M059J (cell line): Measurements from ENCODE around the gene UNC45A. TPM values are rescaled to one million over a fixed set of nuclear protein-coding genes. Genes with fewer than 3 reads are reported as not detected.

Experiments
- DNase-seq: peaks from one replicate; pipeline ENCODE4 v3.0.0-alpha.2; 2012; ENCODE audit warnings: low read depth
- total RNA-seq: library from RNA; depleted of rRNA; stranded (reverse); fragments of >200 nt; shearing (Covaris generic); gene quantifications from 2 replicates; pipeline ENCODE4 v1.2.3, GENCODE V29; 2014

Gene UNC45A
- total RNA-seq, 1 experiment from 2014 or later, result 54.9 TPM

DNA sequence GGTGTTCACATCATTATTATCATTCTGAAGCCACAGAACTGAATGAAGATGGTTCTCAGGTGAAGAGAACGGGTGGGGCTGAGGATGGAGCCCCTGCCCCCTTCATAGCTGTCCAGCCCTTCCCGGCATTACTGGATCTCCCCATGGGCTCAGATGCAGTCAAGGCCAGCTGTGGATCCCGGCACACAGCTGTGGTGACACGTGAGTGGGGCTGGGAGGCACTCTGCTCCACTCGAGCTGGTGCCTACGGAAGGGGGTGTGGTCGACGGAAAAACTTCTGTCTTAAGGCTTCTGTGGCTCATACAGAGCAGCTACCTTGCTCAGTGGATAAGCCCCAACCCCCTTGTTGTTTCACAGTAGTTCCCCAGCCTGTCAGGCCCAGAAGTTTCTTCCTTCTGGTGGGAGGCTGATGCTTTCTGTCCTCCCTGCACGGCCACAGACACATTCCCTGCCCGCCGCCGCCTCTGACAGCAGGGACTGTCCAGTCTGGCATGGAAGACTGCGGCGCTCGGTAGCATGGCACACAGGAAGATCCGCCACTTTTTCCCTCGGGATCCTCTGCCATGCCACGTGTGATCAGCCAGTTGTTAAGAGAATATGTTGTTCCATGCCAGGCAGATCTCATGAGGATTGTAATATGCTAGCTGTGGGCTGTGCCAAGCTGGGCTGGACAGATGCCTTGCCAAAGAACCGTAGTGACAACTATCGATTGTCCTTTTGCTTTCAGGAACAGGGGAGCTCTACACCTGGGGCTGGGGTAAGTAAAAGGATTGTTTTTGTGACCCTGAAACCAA lies 25.4 kb downstream of the UNC45A start:
- no peak for DNase-seq

DNA sequence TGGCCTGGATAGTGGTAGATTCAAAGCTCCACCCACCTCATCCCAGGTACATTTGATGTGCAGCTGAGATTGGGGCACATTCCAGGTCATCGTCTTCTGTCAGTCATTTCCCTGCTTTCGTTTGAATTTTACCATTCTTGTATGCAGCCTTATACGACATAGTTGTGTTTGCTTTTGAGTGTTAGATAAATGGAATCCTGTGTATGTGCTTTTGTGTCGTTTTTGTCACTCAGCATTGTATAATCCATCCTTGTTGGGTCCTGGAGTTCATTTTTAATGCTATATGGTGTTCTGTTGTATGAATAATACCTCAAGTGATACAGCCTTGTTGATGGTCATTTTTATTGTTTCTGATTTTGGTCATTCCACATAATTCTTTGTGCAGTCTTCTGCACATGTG lies 26.9 kb downstream of the UNC45A start:
- DNase-seq, result no peak

DNA sequence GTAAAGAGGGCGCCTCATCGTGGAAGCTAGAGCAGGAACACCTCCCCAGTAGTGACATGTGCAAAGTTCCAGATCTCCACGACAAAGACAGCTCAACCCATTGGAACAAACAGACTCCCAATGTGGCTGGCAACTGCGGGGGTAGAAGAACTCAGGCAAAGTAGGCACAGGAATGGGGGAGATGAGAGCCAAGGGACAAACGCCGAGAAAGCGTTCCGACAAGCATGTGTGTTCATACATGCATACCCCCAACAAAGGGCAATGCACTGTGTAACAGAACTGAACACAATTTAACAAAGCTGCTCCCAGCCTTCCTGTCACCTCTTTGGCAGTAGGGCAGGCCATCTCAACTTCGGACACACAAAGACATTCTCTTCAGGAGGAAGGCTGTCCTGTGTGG lies 31.2 kb downstream of the UNC45A start:
- DNase-seq, result no peak

DNA sequence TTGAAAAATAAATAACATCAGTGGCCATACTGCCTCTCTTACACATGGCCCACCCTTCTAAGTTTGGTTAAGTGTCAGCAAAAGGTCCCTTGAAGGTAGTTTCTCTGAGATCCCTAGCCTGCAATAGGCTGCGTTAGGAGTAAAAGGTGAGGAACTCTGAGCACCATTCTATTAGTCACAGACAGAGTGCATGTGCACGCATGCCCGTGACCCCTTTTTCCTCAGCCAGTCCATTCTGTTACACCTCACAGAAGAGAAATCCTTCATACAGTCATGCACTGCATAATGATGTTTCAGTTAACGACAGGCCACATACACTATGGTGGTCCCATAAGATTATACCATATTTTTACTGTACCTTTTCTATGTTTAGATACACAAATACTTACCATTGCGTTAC lies 32.1 kb downstream of the UNC45A start:
- no peak for DNase-seq

DNA sequence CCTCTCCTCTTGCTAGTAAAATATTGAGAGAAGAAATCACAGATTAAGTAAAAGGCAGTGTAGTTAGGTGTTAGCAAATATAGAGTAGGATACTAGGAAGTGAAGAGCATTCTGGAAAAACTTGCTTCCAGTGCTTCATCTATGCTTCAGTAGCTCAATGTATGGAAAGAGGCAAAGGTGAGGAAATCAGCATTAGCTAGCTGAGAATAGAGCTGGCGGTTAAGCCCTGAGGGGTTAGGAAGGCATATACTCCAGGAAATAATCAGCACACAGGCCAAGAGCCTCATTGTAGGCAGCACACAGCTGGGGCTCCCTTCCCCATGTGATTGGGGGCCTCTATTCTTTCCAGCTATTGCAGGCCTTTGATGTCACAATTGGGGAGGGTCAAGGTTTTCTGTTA lies 33.3 kb downstream of the UNC45A start:
- no peak for DNase-seq

- no peak for DNase-seq
Measured at GRCh38 chr15:90970274-90970673, 35.2 kb downstream of the UNC45A start.

GRCh38 chr15:90972133-90972532 lies 37.0 kb downstream of the UNC45A start:
- DNase-seq, result no peak

DNA sequence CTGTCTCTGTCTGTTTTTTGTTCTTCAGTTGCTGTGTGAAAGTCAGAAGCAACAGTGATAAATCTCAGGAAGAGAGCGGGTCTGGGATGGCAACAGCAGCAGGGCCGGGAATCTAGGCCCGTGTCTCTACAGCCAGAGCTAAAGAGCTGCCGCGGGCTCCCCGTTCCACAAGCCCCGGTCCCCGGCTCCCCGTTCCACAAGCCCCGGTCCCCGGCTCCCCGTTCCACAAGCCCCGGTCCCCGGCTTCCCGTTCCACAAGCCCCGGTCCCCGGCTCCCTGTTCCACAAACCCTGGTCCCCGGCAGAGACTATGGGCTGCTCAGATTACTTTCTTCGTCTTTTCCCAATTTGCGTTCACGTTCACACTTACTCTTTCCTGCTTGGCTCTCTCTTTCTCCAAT lies 39.1 kb downstream of the UNC45A start:
- no peak for DNase-seq

- DNase-seq, result no peak
Measured at GRCh38 chr15:90979582-90979981, 44.5 kb downstream of the UNC45A start.

DNA sequence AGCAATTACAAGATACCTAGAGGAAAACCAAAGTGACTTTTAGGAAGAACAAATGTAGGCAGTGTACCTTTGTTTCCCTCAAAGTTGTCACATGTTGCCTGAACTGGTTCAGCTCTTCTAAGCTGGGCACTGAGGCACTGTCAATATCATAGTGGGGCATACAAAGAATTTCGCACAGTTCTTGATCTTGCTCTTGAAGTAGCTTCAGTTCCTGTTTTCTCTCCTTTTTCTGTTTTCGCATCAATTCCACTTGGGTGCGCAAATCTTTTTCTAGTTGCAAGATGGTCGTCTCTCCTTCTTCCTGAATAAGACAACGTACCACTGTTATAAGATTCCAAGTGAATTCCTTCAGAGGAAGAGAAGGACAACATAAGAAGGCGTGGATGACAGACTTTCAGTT lies 46.6 kb downstream of the UNC45A start:
- DNase-seq, result no peak

- no peak for DNase-seq
Measured at GRCh38 chr15:90982135-90982534, 47.0 kb downstream of the UNC45A start.

GRCh38 chr15:90986790-90987507 lies 51.9 kb downstream of the UNC45A start:
- no peak for DNase-seq

DNA sequence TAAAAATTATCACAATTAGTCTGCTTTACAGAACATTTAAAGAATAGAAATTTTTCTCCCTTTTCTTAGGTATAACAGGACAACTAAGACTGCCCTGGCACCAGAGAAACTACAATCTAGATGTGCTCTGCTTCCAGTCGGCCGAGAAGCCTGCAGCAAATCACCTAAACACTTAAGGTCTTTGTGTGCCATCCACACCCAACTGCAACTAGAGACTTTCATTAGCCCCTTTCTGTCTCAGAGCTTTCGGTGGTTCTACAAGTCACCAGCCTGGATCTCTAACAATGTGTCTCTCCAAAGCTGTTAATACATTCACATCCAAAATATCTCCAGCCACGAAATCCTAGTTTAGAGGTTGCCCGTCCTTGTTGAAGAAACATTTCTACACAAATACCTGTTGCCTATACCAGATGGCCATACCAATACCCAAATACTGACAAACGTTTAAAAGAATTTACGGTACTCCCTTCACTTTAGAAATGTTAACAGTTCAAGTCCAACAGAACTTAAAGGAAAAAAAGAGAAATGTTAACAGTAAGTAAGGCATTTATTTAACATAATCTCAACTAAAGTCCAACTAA lies 52.6 kb downstream of the UNC45A start:
- no peak for DNase-seq

GRCh38 chr15:90988296-90988695 lies 53.2 kb downstream of the UNC45A start:
- no peak for DNase-seq

DNA sequence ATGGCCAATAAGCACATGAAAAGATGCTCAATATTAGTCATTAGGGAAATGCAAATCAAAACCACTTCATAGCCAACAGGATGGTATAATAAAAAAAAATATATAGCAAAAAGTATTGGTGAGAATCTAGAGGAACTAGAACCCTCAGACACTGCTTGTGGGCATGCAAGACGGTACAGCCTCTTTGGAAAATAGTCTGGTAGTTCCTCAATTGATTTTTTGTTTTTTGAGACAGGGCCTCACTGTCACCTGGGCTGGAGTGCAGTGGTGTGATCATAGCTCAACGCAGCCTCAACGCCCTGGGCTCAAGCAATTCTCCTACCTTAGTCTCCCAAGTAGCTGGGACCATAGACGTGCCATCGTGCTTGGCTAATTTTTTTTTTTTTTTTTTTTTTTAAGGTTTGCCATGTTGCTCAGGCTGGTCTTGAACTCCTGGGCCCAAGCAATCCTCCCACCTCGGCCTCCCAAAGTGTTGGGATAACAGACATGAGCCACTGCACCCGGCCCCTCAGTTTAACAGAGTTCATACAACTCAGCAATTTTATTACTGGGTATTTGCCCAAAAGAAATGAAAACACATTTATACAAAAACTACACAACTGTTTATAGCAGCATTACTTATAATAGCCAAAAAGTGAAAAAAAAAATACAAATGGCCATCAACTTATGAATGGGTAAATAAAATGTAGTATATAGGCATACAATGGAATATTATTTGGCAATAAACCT lies 54.1 kb downstream of the UNC45A start:
- DNase-seq, result no peak

DNA sequence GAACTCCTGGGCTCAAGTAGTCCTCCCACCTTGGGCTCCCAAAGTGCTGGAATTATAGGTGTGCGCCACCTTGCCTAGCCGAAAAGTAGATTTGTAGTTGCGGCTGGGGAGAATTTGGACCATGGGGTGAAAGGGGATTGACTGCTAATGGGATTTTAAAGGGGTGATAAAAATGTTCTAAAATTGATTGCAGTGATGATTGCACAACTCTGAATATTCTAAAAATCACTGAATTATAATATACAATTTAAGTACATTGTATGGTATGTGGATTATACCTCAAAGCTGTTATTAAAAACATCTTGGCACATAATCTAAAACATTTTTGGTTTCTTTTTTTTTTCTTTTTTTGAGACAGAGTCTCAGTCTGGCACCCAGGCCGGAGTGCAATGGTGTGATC lies 55.4 kb downstream of the UNC45A start:
- no peak for DNase-seq

DNA sequence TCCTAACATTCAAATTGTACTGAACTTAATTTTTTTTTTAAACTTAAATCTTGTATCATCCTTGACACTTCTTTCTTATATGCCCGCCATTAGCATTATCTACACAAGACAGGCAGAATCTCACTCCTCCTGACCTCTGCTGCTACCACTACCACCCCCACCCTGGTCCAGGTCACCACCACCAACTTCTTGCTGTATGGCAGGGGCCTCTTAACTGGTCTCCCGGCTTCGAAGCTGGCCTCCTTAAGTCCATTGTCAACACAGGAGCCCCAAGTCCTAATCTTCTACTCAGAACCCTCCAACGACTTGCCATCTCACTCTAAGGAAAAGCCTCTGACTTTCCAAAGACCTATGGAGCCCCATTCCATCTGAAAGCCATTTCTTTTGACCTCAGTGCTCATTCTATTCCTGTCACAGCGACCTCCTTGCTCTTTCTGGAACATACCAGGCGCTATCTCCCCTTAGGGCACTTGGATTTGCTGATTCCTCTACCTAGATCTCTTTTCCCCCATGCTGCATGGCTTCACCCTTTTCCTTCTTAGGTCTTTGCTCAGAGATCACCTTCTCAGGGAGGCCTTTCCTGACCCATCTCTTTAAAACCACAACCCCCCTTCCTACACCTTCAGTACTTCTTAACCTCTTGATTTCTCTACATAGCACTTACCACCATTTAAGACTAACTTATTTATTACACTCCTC lies 56.7 kb downstream of the UNC45A start:
- DNase-seq, result peak; percentile 37

DNA sequence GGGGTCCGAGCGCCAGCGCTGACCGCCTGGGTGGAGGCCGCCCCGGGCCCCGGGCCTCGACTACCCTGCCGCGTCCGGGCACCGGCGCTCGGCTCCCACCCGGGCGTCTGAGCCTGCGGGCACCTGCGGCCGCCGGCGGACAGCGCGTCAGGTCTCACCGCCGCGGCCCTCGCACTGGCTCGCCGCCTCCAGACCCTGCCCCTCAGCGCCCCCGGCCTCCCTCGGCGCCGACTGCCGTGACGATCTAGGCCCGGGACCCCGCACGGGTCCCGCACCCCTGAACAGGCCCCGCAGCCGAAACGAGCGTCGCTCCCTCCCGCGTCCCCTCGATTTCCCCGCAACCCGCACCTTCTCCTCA lies 59.0 kb downstream of the UNC45A start:
- DNase-seq, result peak; percentile 5

GRCh38 chr15:90994417-90995311 lies 59.6 kb downstream of the UNC45A start, which contains the start of gene PRC1:
Gene PRC1, minus strand, starts transcription at chr15:90994535. Its CDS starts 118 bp downstream, at chr15:90994417.
- DNase-seq, result peak; percentile 97

DNA sequence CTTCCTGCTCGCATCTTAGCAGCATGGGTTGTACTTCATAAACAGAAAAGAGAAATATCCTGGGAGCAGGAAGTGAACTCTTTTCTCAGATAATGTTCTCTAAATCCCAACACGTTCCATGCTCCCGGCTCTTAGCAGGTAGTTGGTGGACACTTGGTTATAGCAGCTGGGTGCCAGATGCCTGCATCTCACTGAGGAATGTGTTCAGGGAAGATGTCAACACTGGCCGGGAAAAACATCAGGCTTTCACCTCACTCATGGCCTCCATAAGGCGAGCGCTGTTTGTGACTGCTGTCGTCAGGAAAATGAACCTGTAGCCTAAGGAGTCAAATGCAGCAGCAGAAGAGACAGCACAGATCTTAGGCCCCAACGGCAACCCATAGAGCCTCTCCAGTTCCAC lies 63.7 kb downstream of the UNC45A start:
- no peak for DNase-seq

- no peak for DNase-seq
Measured at GRCh38 chr15:91001209-91001608, 66.1 kb downstream of the UNC45A start.
